DMS53 (cell line): ENCODE results near the gene VN1R5.
"Not testable (repeated sequence)": the region's sequence is repeated elsewhere in the genome, so short reads cannot be mapped to it uniquely, and the experiment has no call there.

Experiments
- DNase-seq: peaks from one replicate; lab custom pipeline; 2025; lab: John Stamatoyannopoulos, UW

The VN1R5 gene

DNA sequence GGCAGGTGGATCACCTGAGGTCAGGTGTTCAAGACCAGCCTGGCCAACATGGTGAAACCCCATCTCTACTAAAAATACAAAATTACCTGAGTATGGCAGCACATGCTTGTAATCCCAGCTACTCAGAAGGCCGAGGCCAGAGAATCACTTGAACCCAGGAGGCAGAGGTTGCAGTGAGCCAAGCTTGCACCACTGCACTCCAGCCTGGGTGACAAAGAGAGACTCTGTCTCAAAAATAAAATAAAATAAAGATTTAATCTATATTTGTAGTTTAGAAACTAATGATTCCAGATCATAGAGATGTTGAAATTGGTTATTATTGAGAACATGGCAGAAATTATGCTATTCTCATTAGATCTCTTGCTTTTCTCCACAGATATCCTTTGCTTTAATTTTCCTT lies at the start of gene VN1R5:
TSS of gene VN1R5 (plus strand) at position 301 of the 400 bp plus-strand sequence.
- not testable (repeated sequence) for DNase-seq

DNA sequence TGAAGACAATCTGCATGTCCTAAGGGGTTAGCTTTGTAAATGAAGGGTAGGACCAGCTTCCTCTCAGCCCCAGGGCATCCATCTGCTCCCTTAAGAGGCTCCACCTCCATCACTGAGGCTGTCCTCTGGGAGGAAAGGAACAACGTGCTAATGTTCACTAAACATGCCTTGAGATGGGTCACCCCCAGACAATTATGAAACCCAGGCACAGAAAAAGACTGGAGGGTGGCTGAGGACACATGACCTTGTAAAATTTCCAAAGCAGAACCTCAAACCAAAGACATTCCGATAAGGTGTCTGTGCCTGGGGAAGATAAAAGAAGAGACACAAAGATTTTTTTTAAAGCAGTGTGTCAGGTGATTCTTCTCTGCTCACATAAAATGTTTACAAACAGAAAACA lies 46.5 kb upstream of the VN1R5 start:
- peak; percentile 17 for DNase-seq

DNA sequence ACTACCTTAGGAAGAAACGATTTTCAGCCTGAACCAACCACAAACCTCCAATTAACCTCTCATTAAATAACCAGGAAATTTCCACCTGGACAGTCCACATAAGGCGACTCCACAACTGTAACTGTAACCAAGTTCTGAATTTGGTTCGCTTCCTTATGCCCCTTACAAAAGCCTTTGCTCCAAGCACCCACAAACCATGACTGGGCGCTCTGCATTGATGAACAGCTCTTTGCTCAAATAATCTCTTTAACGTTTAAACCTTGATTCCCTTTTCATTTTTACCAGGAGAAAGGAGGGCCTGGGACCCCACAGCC lies 45.9 kb upstream of the VN1R5 start:
- peak; percentile 65 for DNase-seq

DNA sequence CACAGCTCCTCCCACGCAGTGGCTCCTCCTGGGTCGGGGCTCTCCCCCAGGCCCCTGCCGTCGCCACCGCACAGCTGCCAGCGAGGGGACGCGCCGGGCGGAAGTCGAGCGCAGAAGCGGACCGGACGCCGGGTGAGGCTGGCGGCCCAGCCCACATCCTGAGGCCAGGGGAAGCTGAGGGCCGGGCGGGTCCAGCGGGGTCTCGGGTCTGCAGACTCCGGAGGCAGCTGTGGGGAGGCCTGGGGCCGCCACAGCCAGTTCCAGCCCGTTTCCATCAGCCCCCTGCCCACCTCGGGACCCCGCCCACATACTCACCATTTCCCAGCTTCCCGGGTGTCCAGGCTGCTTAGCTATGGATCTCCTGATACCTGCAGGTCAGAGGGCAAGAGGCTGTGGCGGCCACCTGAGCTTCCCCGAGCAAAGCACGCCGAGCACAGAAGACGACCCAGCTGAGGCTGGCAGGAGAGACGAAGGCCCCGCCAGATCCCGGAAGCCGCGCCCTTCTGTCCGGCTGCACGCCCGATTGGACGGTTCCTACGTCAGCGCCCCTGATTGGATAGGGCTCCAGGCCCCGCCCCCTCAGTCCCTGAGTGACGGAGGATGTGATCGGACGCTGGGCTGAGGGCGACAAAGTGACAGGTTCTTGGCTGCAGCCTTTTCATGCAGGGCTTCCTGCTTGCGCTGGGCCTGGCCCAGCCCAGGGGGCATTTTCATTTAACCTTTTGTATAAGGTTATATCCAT lies 45.3 kb upstream of the VN1R5 start:
- DNase-seq = peak; percentile 99

DNA sequence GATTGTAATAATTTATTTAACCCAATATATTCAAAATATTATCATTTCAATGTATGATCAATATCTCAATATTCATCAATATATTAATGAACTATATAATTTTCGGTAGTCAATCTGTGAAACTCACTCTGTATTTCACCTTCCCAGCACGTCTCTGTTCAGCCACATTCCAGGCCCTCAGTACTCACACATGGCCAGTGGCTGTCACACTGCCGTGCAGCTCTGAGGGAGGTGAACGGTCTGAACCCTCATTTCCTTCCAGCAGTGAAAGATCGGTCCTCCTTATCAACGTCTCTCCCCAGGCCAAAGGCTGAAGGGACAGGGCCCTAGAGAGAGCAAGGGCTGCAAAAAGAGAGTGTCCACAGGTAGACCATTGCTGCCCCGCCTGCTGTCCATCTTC lies 44.5 kb upstream of the VN1R5 start:
- DNase-seq = no peak

DNA sequence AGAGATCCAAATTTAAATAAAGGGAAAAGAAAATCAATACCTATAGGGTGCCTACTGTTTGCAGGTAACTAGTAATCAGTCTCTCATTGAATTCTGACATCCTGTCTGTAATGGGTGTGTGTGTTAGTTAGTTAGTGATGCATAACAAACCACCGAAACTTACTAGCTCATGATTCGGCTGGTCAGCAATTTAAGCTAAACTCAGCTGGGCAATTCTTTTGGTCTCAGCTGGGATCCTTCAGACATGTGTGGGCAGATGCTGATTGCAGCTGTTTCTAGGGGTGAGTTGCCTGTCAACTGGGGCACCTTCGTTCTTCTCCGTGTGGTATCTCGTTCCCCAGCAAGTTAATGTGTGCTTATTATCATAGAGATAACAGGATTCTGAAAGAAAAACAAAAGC lies 43.9 kb upstream of the VN1R5 start:
- DNase-seq = no peak

DNA sequence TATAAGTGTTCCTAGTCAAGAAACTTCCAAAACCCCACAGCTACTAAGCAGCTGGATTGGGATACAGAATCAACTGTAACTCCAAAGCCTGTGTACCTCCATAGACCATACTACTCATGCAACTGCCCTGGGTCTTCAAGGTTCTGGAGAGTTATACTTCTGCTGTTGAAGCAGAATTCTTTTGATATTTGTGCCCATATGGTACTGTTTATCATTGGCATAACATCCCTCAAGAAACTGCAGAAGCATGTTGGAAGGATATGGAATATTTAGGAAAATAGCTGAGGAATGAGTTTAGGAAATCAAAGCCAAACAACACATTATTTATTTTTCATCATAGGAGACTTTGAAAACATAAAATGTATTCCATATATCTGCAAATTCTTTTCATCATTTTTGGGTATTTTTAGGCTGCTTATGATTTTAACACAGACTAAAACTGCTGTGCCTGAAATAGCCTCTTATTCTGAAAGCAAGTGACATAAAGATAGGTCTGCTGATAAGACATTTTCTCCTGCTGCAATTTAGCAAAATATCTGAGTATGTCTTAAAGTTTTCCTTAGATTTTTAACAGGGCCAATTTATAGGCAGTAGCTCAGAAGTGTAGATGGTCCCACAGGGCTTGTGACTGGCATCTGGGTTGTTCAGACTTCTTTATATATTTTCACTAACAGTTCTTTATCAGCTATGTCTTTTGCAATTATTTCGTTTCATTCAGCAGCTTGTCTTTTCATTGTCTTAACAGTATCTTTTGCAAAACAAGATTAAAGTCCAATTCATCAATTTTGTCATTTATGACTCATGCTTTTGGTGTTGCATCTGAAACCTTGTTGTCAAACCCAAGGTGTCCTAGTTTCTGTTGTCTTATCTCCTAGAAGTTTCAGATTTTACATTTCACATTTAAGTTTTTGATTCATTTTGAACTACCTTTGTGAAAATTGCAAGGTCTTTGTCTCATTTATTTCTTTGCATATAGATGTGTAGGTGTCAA lies 43.0 kb upstream of the VN1R5 start:
- DNase-seq = no peak

DNA sequence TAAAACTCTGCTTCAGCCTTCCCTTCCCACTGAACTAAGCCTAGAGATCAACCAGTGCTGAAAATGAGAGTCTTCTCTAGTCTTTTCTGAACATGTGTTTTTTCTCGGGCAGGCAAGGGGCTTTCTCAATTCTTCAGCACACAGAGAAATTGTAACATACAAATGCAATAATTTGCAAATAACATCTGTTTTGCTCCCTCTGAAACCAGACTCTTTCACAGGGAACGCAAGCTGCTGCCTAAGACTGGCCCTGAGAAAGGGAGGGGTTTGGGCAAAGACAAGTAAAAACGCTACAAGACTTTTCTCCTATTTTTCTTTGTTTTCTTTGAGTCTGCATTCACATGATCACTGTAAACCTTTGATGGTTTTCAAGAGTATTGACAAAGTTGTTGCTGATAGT lies 39.6 kb upstream of the VN1R5 start:
- no peak for DNase-seq

DNA sequence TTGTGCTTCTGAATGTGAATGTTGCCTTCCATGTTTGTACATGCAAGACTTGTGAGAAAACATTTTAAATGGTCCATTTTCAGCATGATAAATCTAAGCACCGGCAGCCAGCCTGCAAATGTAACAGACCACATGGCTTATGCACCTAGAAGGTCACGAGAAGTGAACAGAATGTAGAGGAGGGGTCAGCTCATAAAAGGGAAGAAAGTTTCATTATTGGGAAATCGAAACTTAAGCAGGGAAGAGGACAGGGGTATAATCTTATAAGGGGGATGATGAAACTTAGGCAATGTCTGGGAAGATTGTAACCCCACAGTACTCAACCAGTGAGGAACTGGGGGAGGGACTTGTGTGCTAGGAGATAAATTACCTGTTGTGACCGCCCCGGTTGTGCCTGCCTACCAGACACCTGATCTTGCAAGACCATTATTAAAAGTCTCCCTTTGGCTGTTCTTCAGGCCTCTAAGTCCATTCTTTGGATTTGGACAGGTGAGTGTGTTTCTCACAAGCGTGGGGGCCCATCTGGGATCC lies 37.7 kb upstream of the VN1R5 start:
- DNase-seq = no peak

DNA sequence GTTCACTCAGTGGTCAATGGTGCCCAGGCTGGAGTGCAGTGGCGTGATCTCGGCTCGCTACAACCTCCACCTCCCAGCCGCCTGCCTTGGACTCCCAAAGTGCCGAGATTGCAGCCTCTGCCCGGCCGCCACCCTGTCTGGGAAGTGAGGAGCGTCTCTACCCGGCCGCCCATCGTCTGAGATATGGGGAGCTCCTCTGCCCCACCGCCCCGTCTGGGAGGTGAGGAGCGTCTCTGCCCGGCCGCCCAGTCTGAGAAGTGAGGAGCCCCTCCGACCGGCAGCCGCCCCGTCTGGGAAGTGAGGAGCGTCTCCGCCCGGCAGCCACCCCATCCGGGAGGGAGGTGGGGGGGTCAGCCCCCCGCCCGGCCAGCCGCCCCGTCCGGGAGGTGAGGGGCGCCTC lies 35.6 kb upstream of the VN1R5 start:
- DNase-seq = not testable (repeated sequence)

DNA sequence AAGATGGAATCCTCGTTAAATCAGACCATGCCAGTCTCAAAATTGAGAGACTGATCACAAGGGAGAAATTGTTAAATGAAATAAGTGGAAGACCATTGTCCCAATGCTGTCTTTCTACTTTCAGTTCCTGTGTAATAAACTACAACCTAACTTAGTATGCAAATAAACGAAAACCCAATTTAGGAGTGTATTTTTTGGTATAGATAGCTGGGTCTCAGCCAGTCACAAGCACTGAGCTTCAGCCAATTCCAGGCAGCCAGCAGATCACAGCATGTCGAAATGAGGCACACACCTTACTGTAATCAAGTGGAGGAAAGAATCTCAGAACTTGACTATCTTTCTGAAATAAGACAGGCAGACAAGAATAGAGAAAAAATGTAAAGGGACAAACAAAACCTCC lies 33.0 kb upstream of the VN1R5 start:
- DNase-seq = no peak

DNA sequence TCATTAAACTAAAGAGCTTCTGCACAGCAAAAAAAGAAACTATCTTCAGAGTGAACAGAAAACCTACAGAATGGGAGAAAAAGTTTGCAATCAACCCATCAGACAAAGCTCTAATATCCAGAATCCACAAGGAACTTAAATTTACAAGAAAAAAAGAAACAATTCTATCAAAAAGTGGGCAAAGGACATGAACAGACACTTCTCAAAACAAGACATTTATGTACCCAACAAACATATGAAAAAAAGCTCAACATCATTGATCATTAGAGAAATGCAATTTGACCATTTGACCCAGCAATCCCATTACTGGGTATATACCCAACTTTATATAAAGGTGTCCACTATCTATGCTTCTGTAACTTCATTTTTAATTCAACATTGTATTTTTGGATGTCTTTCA lies 31.1 kb upstream of the VN1R5 start:
- DNase-seq = no peak

DNA sequence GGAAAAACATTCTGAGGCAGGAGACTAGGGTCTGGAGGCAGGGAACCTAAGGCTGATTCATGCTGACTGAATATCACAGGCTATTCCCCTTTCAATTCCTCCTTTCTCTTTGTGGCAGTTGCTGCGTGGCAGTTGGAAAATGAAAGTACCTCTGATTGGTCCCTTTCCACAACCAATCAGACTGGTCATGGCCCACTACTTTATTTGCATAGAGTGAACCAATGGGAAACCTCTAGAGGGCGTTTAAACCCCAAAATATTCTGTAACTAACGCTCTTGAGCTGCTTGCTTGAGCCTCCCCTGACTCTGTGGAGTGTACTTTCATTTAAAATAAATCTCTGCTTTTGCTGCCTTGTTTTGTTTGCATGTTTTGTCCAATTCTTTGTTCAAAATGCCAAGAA lies 27.7 kb upstream of the VN1R5 start:
- peak; percentile 37 for DNase-seq

DNA sequence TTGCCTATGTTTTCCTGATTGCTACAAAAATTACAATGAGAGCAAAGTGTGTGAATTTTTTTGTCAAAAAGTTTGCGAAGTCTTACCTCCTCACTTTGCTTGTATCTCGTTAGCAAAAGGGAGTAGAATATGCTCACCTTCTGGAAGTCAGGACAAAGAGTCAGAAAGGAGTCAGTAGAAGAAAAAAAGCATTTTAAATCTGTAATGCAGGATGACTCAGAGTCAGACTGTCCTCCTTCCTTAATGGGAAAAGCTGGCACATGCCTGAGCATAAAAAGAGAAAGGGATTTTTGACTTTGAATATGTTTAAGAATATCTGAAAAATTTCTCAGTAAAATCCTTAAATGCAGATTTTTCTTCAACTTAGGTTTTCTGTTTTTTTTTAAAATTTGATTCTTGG lies 14.2 kb upstream of the VN1R5 start:
- DNase-seq = peak; percentile 4

DNA sequence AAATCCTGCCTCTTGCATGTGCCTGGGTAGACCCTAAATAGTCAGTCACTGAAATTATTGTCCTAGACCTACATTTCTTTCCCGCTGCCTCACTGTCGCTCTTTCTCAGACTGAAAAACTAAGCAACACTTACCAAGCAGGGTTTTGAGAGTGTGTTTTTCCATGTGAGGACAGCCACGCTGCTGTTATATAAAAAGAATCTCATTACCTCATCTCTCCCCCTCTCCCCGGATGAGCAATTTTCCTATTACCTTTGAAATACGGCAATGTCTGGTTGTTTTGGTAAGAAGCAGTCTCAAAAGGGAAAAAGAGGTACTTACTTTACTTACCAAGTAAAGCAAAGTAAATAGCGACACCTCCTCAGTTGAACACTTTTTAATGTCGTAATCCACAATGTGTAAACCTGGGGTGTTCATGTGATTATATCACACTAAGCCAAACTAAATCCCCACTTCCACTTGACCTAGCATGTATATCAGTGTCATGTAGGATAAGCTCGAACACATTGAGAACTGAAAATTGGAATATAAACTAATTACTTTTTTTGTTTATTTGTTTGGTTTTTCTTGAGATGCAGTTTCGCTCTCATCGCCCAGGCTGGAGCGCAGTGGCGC lies 12.2 kb upstream of the VN1R5 start:
- no peak for DNase-seq

DNA sequence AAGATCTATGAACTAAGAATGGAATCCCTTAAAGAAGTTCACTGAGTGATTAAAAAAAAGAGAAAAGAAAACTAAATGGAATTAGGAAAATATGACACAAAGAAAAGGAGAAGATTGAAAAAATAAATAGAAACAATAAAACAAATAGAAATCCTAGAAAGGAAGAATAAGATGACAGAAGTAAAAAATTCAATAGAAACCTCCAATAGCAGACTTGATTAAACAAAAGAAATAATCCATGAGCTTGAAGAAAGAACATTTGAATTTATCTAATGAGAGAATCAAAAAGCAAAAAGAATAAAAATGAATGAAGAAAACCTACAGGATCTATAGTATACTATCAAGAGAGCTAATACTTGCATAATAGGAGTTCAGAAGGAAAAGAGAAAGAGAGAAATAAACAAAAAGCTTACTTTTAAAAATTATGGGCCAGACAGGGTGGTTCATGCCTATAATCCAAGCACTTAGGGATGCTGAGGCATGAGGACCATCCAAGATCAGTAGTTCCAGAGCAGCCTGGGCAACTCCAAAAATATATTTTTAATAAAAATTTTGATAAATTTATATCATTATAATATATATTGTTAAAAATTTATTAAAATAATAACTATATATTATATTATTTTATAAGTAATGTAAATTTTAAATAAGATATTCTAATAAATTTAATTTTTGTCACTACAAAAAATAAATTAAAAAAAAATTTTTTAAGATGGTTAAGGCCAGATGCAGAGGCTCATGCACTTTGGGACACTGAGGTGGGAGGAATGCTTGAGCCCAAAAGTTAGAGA lies 9.4 kb upstream of the VN1R5 start:
- no peak for DNase-seq

DNA sequence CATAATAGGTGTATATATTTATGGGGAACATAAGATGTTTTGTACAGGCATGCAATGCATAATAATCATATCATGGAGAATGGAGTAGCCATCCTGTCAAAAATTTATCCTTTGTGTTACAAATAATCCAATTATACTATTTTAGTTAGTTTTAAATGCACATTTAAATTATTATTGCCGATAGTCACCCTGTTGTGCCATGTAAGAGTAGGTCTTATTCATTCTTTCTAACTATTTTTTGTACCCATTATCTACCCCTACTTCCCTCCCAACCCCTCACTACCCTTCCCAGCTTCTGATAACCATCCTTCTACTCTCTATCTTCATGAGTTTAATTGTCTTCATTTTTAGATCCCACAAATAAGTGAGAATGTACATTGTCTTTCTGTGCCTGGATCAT lies 8.3 kb upstream of the VN1R5 start:
- DNase-seq = no peak

DNA sequence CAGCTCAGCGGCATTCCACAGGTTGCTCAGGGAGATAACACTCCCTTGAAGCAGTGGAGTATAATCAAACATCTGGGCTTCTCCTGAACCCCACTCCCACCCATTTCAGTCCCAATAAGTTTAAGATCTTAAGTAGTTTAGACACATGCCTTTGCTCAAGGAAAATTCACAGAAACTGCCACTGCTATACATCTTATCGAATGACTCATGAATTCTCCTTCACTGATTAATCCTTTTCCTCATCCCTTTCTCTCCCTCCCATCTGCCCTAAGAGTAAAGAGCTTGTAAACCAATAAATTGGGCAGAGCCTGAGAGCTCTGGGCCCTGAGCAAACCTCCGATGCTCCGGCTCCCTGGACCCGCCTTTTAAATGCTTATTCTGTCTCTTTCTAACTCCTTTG lies 10.2 kb downstream of the VN1R5 start:
- no peak for DNase-seq

DNA sequence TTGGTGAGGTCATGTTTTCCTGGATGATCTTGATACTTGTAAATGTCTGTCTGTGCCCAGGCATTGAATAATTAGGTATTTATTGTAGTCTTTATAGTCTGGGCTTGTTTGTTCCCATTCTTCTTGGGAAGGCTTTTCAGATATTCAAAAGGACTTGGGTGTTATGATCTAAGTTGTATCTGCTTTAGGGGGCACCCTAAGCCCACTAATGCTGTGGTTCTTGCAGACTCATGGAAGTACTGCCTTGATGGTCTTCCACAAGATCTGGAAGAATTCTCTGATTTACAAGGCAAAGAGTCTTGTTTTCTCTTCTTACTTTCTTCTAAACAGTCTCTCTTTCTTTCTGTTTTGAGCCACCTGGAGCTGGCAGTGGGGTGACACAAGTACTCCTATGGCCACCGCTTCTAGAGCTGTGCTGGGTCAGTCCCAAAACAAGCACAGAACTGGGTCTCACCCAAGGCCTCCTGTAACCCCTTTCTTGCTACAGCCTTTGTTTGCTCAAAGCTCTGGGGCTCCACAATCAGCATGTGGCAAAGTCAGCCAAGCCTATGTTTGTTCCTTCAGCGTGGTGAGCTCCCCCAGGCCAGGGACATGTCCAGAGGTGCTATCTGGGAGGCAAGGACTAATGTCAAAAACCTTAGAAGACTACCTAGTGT lies 12.6 kb downstream of the VN1R5 start:
- no peak for DNase-seq

DNA sequence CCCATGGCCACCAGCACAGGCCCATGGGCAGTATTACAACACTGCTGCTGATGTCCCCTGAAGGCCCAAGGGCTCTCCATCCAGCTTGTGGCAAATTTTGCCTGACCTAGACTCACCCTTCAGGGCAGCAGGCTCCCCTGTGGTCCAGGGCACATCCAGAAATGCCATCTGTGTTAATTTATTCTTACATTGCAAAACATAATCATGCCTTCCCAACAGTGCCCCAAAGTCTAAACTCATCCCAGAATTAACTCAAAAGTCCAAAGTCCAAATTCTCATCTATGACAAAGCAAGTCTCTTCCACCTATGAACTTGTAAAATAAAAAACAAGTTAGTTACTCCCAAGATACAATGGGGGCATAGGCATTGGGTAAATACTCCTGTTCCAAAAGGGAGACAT lies 13.3 kb downstream of the VN1R5 start:
- no peak for DNase-seq

DNA sequence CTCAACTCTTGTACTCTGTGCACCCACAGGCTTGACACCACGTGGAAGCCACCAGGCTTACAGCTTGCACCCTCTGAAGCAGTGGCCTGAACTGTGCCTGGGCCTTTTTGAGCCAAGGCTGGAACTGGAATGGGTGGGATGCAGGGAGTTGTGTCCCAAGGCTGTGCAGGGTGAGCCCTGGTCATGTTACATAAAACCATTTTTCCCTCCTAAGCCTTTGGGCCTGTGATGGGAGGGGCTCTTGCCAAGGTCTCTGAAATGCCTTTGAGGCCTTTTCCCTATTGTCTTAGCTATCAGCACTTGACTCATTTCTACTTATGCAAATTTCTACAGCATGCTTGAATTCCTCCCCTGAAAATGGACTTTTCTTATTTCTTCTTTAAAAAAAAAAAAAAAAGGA lies 14.1 kb downstream of the VN1R5 start:
- DNase-seq = no peak
